Suppressor macrophage (primary cell): ENCODE data around the gene KRTCAP2.
A peak's percentile ranks its signal among the peaks of the same experiment; 100 is the strongest.
"Not testable (repeated sequence)": the region's sequence is repeated elsewhere in the genome, so short reads cannot be mapped to it uniquely, and the experiment has no call there.

Experiments used
- DNase-seq, 4 experiments: peaks; one replicate each; pipeline ENCODE4 v3.0.0-alpha.2; 2020 to 2022

KRTCAP2 gene

GRCh38 chr1:155168105-155168445, 5.0 kb downstream of the KRTCAP2 start:
- DNase-seq: not testable (repeated sequence)

- DNase-seq: peak; percentile 92 to 95 (median 94)
Measured at GRCh38 chr1:155167166-155168104, 5.7 kb downstream of the KRTCAP2 start.

- peak in 3 of 4 experiments; percentile 23 to 62 (median 39) for DNase-seq
Measured at GRCh38 chr1:155166471-155167165, 6.5 kb downstream of the KRTCAP2 start.

- DNase-seq: no peak
Measured at GRCh38 chr1:155166051-155166470, 7.0 kb downstream of the KRTCAP2 start.

- DNase-seq: not testable (repeated sequence)
Measured at GRCh38 chr1:155164625-155165024, 8.5 kb downstream of the KRTCAP2 start.

GRCh38 chr1:155163785-155164184, 9.3 kb downstream of the KRTCAP2 start:
- not testable (repeated sequence) for DNase-seq

- DNase-seq: not testable (repeated sequence)
Measured at GRCh38 chr1:155162631-155163030, 10.5 kb downstream of the KRTCAP2 start.

- no peak for DNase-seq
Measured at GRCh38 chr1:155160128-155160527, 13.0 kb downstream of the KRTCAP2 start.

- DNase-seq: no peak
Measured at GRCh38 chr1:155158991-155159390, 14.1 kb downstream of the KRTCAP2 start.

- DNase-seq: peak in 2 of 4 experiments; percentile 37 to 41
Measured at GRCh38 chr1:155155996-155156643, 17.0 kb downstream of the KRTCAP2 start.

- DNase-seq: no peak
Measured at GRCh38 chr1:155145491-155145890, 27.6 kb downstream of the KRTCAP2 start.

- peak; percentile 42 to 73 (median 52) for DNase-seq
Measured at GRCh38 chr1:155141749-155142148, 31.4 kb downstream of the KRTCAP2 start.

GRCh38 chr1:155140630-155140953, 32.5 kb downstream of the KRTCAP2 start:
- no peak for DNase-seq

- peak; percentile 92 to 95 (median 94) for DNase-seq
Measured at GRCh38 chr1:155139895-155140629, 33.0 kb downstream of the KRTCAP2 start, which contains the start of gene DPM3. Gene DPM3, minus strand, starts transcription at chr1:155140531. Its CDS starts 291 bp downstream, at chr1:155140240.

GRCh38 chr1:155137154-155137949, 35.8 kb downstream of the KRTCAP2 start:
- DNase-seq: no peak

GRCh38 chr1:155136748-155137147, 36.4 kb downstream of the KRTCAP2 start:
- DNase-seq: no peak

- peak; percentile 97 to 99 (median 98) for DNase-seq
Measured at GRCh38 chr1:155135415-155136028, 37.6 kb downstream of the KRTCAP2 start, which contains the start of gene SLC50A1. Gene SLC50A1, plus strand, starts transcription at chr1:155135852. Its CDS starts 60 bp downstream, at chr1:155135912.

- peak; percentile 94 to 97 (median 96) for DNase-seq
Measured at GRCh38 chr1:155134880-155135414, 38.2 kb downstream of the KRTCAP2 start.

- no peak for DNase-seq
Measured at GRCh38 chr1:155134322-155134721, 38.8 kb downstream of the KRTCAP2 start.

GRCh38 chr1:155133799-155134281, 39.3 kb downstream of the KRTCAP2 start:
- no peak for DNase-seq
